ENCODE results near the gene NFAM1.

- TF ChIP-seq POLR2AphosphoS5 (IDR thresholded peaks at IDR 0.05; ENCODE audit: low read depth, low read length): no peak
- TF ChIP-seq ATF2 (CRISPR knock-in tag; IDR thresholded peaks at IDR 0.05): no peak
- TF ChIP-seq POLR2A (IDR thresholded peaks at IDR 0.05; ENCODE audit: insufficient read depth in 1 of 2, low read depth in 2 of 2, low read length in 2 of 2): no peak
- TF ChIP-seq PHF20 (CRISPR knock-in tag; IDR thresholded peaks at IDR 0.05): no peak
- TF ChIP-seq EZH2 (conservative IDR thresholded peaks at IDR 0.05; ENCODE audit: low read depth, low read length): peak; percentile 99
- TF ChIP-seq MYNN (CRISPR knock-in tag; IDR thresholded peaks at IDR 0.05; ENCODE audit: low read depth): no peak
- TF ChIP-seq ZNF781 (CRISPR knock-in tag; IDR thresholded peaks at IDR 0.05; ENCODE audit: borderline replicate concordance, not compliant biosample characterization): no peak
- TF ChIP-seq CTCF (CRISPR knock-in tag; IDR thresholded peaks at IDR 0.05): no peak
Observed at GRCh38 chr22:42368379-42369249, 63.6 kb downstream of the NFAM1 start.
